B cell (primary cell): ENCODE results near the gene PDE4C.

Experiments
- CTCF ChIP-seq: fragments of 200-600 bp; IDR thresholded peaks from one replicate; pipeline ENCODE4 v1.8.0; 2022; ENCODE audit warnings: antibody characterized with exemption, mild to moderate bottlenecking
- EZH2 ChIP-seq: IDR thresholded peaks from 2 replicates; pipeline ENCODE4 v1.6.1; 2012; ENCODE audit warnings: borderline replicate concordance, low read depth, mild to moderate bottlenecking, moderate library complexity, low read length; ENCODE audit not compliant: insufficient read depth, poor library complexity, severe bottlenecking

- TF ChIP-seq EZH2 (no peak), CTCF (no peak)
These were observed 42.7 kb downstream of the PDE4C start for GRCh38 chr19:18183529-18183928.
